ENCODE measurements around the gene HNRNPL.

DNA sequence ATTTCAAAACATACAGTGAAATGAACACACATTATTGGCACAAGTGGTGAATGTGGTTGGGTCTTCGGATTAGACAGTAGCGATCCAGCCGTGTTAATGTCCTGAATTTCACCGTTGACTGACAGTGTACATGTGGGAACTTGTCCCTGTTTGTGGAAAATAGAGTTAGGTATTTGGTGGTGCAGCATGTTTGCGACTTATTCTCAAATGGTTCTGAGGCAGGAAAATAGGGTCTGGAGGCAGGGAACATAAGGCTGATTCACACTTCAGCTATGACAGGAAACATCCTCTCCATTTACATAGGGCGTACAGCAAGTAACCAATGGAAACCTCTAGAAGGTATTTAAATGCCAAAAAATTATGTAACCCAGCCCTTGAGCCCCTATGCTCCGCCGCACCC lies 56.6 kb downstream of the HNRNPL start:
- TF ChIP-seq, protein P1, sequence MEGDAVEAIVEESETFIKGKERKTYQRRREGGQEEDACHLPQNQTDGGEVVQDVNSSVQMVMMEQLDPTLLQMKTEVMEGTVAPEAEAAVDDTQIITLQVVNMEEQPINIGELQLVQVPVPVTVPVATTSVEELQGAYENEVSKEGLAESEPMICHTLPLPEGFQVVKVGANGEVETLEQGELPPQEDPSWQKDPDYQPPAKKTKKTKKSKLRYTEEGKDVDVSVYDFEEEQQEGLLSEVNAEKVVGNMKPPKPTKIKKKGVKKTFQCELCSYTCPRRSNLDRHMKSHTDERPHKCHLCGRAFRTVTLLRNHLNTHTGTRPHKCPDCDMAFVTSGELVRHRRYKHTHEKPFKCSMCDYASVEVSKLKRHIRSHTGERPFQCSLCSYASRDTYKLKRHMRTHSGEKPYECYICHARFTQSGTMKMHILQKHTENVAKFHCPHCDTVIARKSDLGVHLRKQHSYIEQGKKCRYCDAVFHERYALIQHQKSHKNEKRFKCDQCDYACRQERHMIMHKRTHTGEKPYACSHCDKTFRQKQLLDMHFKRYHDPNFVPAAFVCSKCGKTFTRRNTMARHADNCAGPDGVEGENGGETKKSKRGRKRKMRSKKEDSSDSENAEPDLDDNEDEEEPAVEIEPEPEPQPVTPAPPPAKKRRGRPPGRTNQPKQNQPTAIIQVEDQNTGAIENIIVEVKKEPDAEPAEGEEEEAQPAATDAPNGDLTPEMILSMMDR (IDR thresholded peaks at IDR 0.05; ENCODE audit: poor library complexity, severe bottlenecking): no peak
- TF ChIP-seq POLR2AphosphoS5 (IDR thresholded peaks at IDR 0.05) (no peak), EZH2 (IDR thresholded peaks at IDR 0.05; ENCODE audit: borderline replicate concordance, insufficient read depth, low read length, poor library complexity, severe bottlenecking) (no peak), RAD21 (conservative IDR thresholded peaks at IDR 0.05) (no peak), EP300 (conservative IDR thresholded peaks at IDR 0.05; ENCODE audit: poor library complexity, severe bottlenecking) (no peak), MXI1 (conservative IDR thresholded peaks at IDR 0.05; ENCODE audit: poor library complexity, severe bottlenecking) (no peak)

All from neural cell (in vitro differentiated cells).